HG03565 (cell line): ENCODE measurements around the gene RASA1.
"Not testable (repeated sequence)": the region's sequence is repeated elsewhere in the genome, so short reads cannot be mapped to it uniquely, and the experiment has no call there.

ENCODE experiments used
- ATAC-seq: cut with Tn5 transposase; IDR thresholded peaks from one replicate; pipeline ENCODE4 v1.9.1; 2021; ENCODE audit warnings: mild to moderate bottlenecking, moderate library complexity; ENCODE audit not compliant: unreplicated experiment

The RASA1 gene

DNA sequence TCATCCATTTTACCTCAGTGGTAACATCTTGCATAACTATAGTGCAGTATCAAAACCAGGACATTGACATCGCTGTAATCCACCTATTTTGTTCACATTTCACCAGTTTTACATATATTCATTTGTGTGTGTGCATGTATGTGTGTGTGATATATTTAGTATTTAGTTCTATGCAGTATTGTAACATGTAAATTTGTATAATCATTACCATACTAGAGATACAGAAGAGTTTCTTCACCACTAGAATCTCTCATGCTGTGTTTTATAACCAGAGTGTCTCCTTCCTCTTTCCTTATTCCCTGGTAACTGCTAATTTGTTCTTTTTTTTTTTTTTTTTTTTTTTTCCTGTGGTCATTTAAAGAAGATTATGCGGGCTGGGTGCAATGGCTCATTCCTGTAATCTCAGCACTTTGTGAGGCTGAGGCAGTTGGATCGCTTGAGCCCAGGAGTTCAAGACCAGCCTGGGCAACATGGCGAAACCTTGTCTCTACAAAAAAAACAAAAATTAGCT, 11.0 kb downstream of the RASA1 start:
- no peak for ATAC-seq

GRCh38 chr5:87282269-87282668, 14.6 kb downstream of the RASA1 start:
- ATAC-seq: no peak

- not testable (repeated sequence) for ATAC-seq
Observed at GRCh38 chr5:87287266-87287665, 19.6 kb downstream of the RASA1 start.

DNA sequence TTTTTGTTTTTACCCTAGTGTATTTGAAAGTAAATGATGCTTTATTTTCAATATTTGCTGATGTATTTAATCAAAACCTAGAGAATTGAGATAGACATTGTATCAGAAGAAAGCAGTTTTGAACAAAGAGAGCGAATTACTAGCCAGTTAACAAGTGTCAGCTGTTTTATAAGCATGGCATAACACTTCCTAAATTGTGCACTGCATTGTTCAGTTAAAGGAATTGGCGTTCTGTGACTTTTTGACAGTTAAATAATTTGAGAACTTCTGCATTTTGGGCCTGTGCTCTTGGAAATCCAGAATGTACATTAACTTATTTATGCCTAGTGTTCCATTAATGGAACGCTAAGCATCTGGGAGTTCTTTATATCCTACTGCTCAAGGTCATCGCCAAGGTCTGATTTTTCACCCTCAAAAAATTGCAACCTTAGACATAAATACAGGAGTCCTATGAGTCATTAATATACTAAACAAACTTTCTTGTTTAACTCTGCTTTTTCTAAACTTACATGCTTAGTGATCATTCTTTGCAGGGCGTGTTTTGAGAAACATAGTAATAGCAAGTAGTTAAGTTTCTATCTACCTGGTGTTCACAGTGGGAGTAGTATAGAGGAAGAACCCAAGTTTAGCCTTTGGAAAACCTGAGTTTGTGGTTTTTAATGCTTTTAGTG, 31.1 kb downstream of the RASA1 start:
- no peak for ATAC-seq

DNA sequence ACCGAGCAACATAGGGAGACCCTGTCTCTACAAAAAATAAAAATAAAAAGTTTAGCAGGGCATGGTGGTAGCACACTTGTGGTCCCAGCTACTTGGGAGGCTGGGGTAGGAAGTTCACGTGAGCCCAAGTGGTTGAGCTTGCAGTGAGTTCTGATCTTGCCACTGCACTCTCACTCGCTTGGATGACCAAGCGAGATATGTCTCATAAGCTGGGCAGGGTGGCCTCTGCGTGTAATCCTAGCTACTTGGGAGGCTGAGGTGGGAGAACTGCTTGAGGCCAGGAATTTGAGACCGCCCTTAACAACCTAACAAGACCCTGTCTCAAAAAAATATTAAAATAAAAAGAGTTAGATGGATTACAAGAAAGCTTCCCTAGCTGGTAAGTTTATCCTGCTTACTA, 32.5 kb downstream of the RASA1 start:
- ATAC-seq: no peak

GRCh38 chr5:87300744-87301143, 33.1 kb downstream of the RASA1 start:
- ATAC-seq: no peak

GRCh38 chr5:87302061-87302460, 34.4 kb downstream of the RASA1 start:
- no peak for ATAC-seq

DNA sequence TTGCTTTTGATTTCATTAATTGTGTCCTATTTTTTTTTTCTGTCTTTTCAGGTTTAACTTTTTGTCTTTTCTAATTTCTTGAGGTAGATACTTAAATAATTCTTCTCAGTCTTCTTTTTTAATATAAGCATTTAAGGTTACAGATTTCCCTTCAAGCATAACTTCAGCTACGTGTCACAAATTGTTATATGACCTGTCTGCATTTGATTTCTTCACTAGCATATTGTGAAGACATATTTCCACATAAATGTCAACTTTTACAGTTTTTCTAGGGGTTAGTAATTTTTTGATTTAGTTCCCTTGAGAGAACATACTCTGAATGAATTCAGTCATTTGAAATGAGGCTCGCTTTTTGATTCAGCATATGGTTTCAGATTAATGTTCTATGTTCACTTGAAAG, 35.6 kb downstream of the RASA1 start:
- no peak for ATAC-seq

DNA sequence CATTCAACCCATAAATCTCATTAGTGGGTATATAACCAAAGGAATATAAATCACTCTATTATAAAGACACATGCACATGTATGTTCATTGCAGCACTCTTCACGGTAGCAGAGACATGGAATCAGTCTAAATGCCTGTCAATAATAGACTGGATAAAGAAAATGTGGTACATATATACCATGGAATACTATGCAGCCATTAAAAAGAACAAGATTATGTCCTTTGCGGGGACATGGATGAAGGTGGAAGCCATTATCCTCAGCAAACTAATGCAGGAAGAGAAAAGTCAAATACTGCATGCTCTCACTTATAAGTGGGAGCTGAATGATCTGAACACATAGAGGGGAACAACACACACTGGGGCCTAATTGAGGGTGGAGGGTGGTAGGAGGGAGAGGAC, 38.4 kb downstream of the RASA1 start:
- not testable (repeated sequence) for ATAC-seq

DNA sequence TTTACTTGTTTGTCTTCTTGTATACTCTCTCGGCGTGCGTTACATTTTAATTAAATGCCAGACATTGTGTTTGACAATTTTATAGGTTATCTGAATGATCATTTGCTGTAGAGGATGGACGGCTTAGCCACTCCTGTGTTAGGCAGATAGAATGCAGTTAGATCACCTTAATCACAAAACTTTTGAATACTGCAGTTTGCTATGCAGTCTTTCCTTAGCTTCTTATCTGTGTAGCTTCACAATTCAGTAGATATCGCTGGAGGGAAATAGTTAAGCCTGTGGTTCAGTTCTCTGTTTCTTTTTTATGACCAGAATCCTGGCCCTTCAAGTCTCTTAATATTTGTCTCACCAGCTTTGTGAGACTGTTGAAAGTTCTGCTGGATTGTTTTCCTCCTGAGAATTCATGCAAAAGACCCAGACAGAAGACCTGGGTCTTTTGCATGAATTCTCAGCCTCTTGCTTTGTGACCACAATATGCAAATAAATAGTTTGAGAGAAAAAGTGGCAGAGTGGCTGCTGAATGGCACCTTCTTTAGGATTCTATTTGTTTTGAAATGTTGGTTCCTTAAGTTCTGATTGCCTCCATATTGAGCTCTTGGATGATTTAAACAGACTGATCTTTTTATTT, 40.2 kb downstream of the RASA1 start:
- peak; percentile 88 for ATAC-seq

GRCh38 chr5:87311405-87312279, 44.0 kb downstream of the RASA1 start:
- ATAC-seq: no peak

- no peak for ATAC-seq
Observed at GRCh38 chr5:87313216-87313615, 45.5 kb downstream of the RASA1 start.

- ATAC-seq: no peak
Observed at GRCh38 chr5:87319469-87319868, 51.8 kb downstream of the RASA1 start.

GRCh38 chr5:87321605-87322004, 53.9 kb downstream of the RASA1 start:
- ATAC-seq: no peak

GRCh38 chr5:87322381-87322780, 54.7 kb downstream of the RASA1 start:
- ATAC-seq: no peak

- ATAC-seq: no peak
Observed at GRCh38 chr5:87327998-87328397, 60.3 kb downstream of the RASA1 start.

DNA sequence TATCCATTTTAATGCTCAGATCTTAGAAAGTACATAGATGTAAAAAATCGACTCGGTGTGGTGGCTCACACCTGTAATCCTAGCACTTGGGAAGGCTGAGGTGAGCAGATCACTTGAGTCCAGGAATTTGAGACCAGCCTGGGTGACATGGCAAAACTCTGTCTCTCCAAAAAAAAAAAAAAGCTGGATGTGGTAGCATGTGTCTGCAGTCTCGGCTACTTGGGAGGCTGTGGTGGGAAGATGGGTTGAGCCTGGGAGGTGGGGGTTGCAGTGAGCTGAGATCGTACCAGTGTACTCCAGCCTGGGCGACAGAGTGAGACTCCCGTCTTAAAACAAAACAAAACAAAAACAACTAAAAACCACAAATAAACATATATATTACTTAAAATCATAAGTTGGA, 61.4 kb downstream of the RASA1 start:
- ATAC-seq: no peak

- no peak for ATAC-seq
Observed at GRCh38 chr5:87339986-87340385, 72.3 kb downstream of the RASA1 start.

DNA sequence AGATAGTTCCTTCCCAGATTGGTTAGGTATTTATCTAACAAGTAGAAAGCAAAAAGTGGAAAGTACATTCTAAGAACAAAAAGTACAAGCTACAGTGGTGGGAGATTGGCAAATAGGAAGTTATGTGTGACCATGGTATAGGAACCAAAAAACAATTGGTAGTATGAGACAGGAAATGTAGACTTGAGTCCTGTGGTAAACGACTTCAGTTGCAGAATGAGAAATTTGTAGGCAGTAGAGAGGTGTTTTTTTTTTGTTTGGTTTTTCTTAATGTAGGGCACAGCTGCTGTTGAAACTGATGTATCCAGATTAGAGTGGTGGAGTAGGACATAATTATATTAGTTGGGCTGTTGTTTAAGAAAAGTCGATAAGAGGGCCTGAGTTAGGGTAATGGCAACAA, 73.0 kb downstream of the RASA1 start:
- ATAC-seq: peak; percentile 99

- peak; percentile 66 for ATAC-seq
Observed at GRCh38 chr5:87347272-87347671, 79.6 kb downstream of the RASA1 start.

- no peak for ATAC-seq
Observed at GRCh38 chr5:87347841-87348240, 80.2 kb downstream of the RASA1 start.

GRCh38 chr5:87354496-87354895, 86.8 kb downstream of the RASA1 start:
- ATAC-seq: peak; percentile 72
